PFSK-1 (cell line): ENCODE results near the gene GLYATL3.

Experiments used
- FOXP2 ChIP-seq: optimal IDR thresholded peaks from 2 replicates; pipeline ENCODE3; 2011; ENCODE audit warnings: borderline replicate concordance, control low read depth, inconsistent platforms; ENCODE audit not compliant: insufficient read depth; ENCODE audit errors: extremely low read length, extremely low read depth
- POLR2AphosphoS5 ChIP-seq: IDR thresholded peaks from 2 replicates; pipeline ENCODE4 v1.6.1; 2012; ENCODE audit warnings: low read depth, mild to moderate bottlenecking, control low read depth, low read length, moderate library complexity
- SIN3A ChIP-seq: IDR thresholded peaks from 2 replicates; pipeline ENCODE4 v1.6.1; 2012; ENCODE audit warnings: mild to moderate bottlenecking, low read length, moderate library complexity, borderline replicate concordance; ENCODE audit not compliant: insufficient read depth
- TAF1 ChIP-seq: IDR thresholded peaks from 2 replicates; pipeline ENCODE4 v1.6.1; 2012; ENCODE audit warnings: low read length, control low read depth, borderline replicate concordance; ENCODE audit not compliant: insufficient read depth
- TF ChIP-seq, protein P1 (sequence below), 2 experiments: IDR thresholded peaks; 2 replicates each; pipeline versions ENCODE4 v1.6.1 to v1.8.0; 2011 to 2012; ENCODE audit warnings: low read depth in 2 of 2, low read length in 2 of 2, control low read depth in 1 of 2, inconsistent platforms in 1 of 2, mild to moderate bottlenecking in 1 of 2, moderate library complexity in 1 of 2; ENCODE audit not compliant: insufficient read depth in 1 of 2

The GLYATL3 gene

GRCh38 chr6:49504666-49505065 is 4.9 kb downstream of the GLYATL3 start:
- TF ChIP-seq, protein P1, sequence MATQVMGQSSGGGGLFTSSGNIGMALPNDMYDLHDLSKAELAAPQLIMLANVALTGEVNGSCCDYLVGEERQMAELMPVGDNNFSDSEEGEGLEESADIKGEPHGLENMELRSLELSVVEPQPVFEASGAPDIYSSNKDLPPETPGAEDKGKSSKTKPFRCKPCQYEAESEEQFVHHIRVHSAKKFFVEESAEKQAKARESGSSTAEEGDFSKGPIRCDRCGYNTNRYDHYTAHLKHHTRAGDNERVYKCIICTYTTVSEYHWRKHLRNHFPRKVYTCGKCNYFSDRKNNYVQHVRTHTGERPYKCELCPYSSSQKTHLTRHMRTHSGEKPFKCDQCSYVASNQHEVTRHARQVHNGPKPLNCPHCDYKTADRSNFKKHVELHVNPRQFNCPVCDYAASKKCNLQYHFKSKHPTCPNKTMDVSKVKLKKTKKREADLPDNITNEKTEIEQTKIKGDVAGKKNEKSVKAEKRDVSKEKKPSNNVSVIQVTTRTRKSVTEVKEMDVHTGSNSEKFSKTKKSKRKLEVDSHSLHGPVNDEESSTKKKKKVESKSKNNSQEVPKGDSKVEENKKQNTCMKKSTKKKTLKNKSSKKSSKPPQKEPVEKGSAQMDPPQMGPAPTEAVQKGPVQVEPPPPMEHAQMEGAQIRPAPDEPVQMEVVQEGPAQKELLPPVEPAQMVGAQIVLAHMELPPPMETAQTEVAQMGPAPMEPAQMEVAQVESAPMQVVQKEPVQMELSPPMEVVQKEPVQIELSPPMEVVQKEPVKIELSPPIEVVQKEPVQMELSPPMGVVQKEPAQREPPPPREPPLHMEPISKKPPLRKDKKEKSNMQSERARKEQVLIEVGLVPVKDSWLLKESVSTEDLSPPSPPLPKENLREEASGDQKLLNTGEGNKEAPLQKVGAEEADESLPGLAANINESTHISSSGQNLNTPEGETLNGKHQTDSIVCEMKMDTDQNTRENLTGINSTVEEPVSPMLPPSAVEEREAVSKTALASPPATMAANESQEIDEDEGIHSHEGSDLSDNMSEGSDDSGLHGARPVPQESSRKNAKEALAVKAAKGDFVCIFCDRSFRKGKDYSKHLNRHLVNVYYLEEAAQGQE (IDR thresholded peaks at IDR 0.05; ENCODE audit: insufficient read depth in 1 of 2, low read depth in 2 of 2, low read length in 2 of 2): no peak
- TF ChIP-seq TAF1 (no peak), FOXP2 (no peak), POLR2AphosphoS5 (no peak), SIN3A (no peak)

- TF ChIP-seq, protein P1 (IDR thresholded peaks at IDR 0.05; ENCODE audit: insufficient read depth in 1 of 2, low read depth in 2 of 2, low read length in 2 of 2): no peak
- TF ChIP-seq SIN3A (no peak), FOXP2 (no peak), TAF1 (no peak), POLR2AphosphoS5 (no peak)
These were observed 6.9 kb downstream of the GLYATL3 start for GRCh38 chr6:49506569-49507111.

GRCh38 chr6:49509342-49509741 is 9.6 kb downstream of the GLYATL3 start:
- TF ChIP-seq, protein P1 (IDR thresholded peaks at IDR 0.05; ENCODE audit: insufficient read depth in 1 of 2, low read depth in 2 of 2, low read length in 2 of 2): no peak
- TF ChIP-seq FOXP2 (no peak), POLR2AphosphoS5 (no peak), TAF1 (no peak), SIN3A (no peak)

DNA sequence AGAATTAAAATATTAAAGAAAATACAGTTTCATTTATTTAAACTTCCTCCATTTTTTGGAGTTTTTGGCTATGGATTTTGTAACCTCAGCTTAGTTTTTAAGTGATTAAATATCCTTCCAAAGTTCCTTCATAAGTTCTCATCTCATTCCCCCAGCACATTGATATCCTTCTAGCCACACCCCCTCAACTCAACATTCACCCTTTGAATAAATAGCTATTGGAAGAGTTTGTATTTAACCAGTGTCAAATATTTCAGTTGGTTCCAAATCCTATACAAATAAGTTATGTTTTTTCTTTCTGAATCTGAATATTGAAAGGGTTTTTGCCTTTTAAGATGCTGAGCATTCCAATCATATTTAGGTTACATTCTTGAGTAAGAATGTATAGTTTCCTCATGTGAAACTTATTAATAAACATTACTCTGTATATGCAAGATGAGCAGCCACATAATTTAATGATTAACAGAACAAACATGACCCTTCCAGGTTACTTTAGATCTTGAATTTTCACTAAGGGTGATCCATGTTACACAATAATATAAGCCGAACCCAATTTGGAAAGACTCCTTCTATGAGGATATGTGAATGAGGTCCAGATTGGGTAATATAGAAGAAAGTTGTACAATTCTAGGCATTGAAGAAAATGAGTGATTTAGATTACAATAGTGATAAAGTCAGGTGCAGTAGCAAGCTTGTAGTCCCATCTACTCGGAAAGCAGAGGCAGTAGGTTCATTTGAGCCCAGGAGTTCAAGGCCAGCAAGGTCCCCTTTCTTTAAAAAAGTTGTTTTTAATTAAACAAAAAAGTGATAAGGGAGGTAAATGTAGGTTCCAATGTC is 13.6 kb downstream of the GLYATL3 start:
- no peak for TF ChIP-seq SIN3A
- no peak for TF ChIP-seq FOXP2

GRCh38 chr6:49514571-49515484 is 15.1 kb downstream of the GLYATL3 start:
- no peak for TF ChIP-seq TAF1
- TF ChIP-seq SIN3A: no peak
- no peak for TF ChIP-seq POLR2AphosphoS5
- TF ChIP-seq FOXP2: no peak
- TF ChIP-seq, protein P1 (IDR thresholded peaks at IDR 0.05; ENCODE audit: insufficient read depth in 1 of 2, low read depth in 2 of 2, low read length in 2 of 2): no peak
